HG03064 (cell line): ENCODE data around the gene CDO1.

Source experiments
- ATAC-seq: cut with Tn5 transposase; IDR thresholded peaks from one replicate; pipeline ENCODE4 v1.9.1; 2021; ENCODE audit warnings: low read depth; ENCODE audit not compliant: unreplicated experiment

The CDO1 gene

GRCh38 chr5:115795700-115796099 is 20.8 kb downstream of the CDO1 start:
- no peak for ATAC-seq

DNA sequence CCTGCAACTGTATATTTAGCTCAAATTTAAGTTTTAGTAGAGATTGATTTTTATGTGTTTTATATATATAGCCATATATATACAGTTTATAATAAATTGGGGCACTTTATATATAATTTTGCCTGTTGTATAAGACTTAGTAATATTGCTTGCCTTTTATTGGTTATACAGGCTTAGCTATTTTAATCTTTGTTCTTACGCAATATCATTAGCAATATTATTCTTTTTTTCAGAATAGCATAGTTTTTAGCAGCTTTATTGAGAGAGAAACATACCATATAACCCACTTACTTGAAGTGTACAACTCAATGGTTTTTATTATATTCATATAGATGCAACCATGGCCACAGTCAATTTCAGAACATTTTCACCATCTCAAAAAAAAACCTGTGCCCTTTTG is 28.0 kb downstream of the CDO1 start:
- no peak for ATAC-seq

DNA sequence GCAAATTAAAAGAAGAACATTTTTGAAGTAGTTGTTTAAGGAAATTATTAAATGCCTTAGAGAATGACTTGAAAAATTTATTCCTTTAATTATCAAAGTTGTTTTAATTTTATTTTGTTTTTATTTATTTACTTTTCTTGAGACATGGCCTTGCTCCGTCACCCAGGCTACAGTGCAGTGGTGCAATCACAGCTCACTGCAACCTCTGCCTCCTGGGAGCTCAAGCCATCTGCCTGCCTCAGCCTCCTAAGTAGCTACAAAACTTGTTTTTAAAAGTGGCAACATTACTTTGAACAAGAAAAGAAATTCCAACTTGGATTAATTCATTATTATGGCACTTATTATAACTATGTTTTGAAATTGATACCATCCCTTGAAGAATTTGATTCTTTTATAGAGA is 29.0 kb downstream of the CDO1 start:
- no peak for ATAC-seq

DNA sequence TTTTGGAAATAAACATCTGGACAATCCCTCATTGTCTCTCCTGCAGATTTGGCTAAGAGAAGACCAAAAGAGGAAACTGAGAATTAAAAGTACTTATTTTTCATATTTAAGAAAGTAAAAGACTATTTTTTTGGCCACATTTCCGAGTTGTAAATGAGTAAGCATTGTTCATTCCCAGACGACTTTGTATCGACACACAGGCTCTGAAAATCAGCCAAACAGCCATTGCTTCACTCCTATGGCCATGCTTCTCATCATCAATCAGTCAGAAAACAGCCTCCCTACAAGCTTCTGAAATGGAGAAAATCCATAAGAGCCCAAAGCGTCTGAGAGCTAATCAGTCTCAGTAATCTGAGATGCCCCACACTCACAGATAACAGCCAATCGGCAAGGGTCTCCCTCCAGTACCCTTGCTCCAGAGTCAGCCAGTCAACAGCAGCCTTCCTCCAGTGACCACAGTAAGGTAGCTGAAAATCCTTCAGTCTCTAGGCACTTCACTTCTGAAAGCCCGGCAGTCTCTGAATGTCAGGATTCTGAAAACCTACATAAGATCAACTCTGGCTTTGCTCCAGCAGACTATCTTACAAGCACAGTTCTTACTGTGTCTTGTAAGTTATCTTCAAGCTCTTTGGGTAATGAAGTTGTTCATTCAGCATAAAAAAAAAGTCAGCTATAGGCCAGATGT is 30.9 kb downstream of the CDO1 start:
- no peak for ATAC-seq

- no peak for ATAC-seq
Observed at GRCh38 chr5:115778417-115778816, 38.0 kb downstream of the CDO1 start.

GRCh38 chr5:115776989-115777388 is 39.5 kb downstream of the CDO1 start:
- ATAC-seq, result no peak

- ATAC-seq, result no peak
Observed at GRCh38 chr5:115775999-115776398, 40.5 kb downstream of the CDO1 start.

DNA sequence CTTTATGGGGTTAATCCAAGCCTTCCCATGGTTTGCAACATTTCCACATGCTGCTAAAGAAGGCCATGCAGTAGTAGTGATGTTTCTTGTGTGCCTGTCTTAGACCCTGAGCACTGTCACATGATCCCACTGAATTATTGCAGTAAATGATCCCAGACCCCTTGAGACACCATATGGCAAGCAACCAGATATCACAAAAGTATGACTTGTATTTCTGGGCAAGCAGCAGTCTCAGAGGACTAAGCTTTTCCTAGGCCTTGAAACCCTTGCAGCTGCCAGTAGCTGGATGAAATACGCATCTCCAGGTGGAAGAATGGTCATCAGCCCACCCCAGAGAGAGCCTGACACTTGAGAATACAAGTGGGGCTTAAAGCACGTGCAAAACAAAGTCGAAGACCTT is 41.8 kb downstream of the CDO1 start:
- no peak for ATAC-seq

DNA sequence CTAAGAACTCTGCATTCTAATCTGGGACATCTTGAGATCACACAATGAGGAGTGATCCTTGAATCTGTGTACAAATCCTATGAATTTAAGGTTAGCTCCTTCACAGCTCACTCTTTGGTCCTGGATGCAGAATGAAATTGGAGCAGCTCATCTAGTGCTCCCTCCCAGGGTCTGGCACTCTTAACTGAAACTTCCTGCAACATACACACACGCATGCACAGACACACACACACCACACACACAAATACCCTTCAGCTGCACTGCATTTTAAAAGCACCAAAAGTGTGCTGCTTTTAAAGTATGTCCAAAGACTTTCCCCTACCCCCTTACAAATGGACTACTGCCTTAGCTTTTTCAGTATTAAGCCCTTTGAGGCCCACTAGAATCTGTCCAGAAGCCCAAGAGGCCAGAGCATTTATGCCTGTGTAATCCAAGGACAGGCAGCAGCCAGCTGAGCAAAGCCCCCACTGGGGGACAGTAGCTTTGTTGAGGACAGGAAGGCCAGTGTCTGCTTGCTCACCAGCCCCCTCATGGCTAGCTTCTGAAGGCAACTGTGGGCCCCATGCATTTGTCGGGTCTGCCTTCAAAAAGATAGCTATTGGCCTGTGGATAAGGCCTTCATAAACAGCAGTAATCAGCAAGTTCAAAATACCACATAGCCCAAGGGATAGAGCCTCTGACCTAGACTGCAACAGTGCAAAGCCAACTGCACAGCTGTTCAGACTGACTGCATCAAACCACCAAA is 43.6 kb downstream of the CDO1 start:
- ATAC-seq, result no peak

DNA sequence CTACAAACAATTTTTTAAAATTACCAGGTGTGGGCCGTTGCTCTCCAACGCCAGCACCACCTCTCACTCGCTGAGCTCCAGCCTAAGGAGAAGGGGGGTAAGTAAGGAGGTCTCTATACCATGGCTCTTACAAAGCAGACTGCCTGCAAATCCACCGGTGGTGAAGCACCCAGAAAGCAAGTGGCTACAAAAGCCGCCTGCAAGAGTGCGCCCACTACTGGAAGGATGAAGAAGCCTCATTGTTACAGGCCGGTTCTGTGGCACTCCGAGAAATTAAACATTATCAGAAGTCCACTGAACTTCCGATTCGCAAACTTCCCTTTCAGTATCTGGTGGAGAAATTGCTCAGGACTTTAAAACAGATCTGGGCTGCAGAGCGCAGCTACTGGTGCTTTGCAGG is 46.0 kb downstream of the CDO1 start:
- no peak for ATAC-seq

DNA sequence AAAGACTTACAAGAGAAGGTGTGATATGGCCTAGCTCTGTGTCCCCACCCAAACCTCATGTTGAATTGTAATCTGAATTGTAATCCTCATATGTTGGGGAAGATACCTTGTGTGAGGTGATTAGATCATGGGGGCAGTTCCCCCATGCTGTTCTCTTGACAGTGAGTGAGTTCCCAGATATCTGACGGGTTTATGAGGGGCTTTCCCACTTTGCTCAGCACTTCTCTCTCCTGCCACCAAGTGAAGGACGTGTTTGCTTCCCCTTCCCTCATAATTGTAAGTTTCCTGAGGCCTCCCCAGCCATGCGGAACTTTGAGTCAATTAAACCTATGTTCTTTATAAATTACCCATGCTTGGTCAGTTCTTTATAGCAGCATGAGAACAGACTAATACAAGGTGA is 49.0 kb downstream of the CDO1 start:
- no peak for ATAC-seq

DNA sequence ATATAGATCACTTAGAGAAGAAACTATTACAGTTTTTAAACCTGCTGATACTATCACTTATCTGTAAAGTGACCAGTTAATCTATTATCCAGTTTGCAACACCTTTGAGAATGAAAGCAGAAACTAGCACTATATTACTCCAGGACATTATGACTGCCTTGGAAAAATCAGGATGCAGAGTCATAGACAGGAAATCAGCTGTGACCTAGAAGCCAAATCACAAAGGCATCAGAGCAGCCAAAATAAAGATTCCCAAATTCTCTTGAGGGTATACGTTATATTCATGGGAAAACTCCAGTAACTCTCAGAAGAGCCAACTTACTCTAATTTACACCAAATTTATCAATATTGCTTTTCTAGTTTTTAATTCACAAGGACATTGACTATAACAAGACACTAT is 49.9 kb downstream of the CDO1 start:
- ATAC-seq, result no peak

GRCh38 chr5:115758356-115758755 is 58.1 kb downstream of the CDO1 start:
- no peak for ATAC-seq

DNA sequence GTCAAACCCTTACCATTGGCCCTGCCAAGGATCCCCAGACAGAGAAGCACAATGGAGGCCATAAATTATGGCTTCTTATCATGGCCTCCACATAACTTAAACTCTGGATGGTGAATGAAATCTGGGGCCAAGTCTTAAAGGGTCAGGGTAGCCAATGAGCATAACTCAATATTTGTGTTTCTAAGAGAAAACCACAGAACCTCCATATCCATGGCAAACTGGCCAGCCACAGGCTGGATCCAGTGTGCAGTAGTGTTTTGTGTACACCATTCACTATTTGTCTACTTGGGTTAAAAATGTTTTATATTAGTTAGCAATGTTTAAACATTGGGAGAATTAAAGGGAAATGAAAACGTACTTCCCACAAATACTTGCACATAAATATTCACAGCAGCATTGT is 60.8 kb downstream of the CDO1 start:
- ATAC-seq, result no peak
